Cardiac muscle cell (in vitro differentiated cells and primary cell): ENCODE results near the gene SUSD1. TPM values are rescaled to one million over a fixed set of nuclear protein-coding genes. Genes with fewer than 3 reads are reported as not detected.

Experiments
- DNase-seq, 2 donors: peaks; one replicate each; pipeline versions ENCODE4 v3.0.0 to v3.0.0-alpha.2; 2010 to 2017; ENCODE audit warnings: low read depth in 1 of 2, low spot score in 1 of 2
- H3K27ac ChIP-seq: fragments of 200-600 bp; sonication (generic); 2 replicates; pipeline ENCODE4 v1.5.1; 2016
- H3K27me3 ChIP-seq: fragments of 200-600 bp; sonication (generic); 2 replicates; pipeline ENCODE4 v1.6.0; 2016; ENCODE audit warnings: control low read depth
- H3K36me3 ChIP-seq: fragments of 200-600 bp; sonication (generic); 2 replicates; pipeline ENCODE4 v1.5.1; 2016; ENCODE audit warnings: control low read depth
- H3K4me1 ChIP-seq: fragments of 200-600 bp; sonication (generic); 2 replicates; pipeline ENCODE4 v1.8.1; 2017; ENCODE audit warnings: low read depth, mild to moderate bottlenecking, mixed run types
- H3K4me3 ChIP-seq: fragments of 200-600 bp; sonication (generic); 2 replicates; pipeline ENCODE4 v1.5.1; 2016; ENCODE audit warnings: mild to moderate bottlenecking
- H3K9me3 ChIP-seq: fragments of 200-600 bp; sonication (generic); 2 replicates; pipeline ENCODE4 v1.5.1; 2017; ENCODE audit warnings: low read depth, mild to moderate bottlenecking, control low read depth
- polyA plus RNA-seq: library from polyadenylated mRNA; unstranded; fragments of >200 nt; fragmentation: Nextera tagmentation; extraction: Ambion mirVana; gene quantifications from 2 replicates; pipeline ENCODE4 v1.2.1, GENCODE V29; 2016
- total RNA-seq: library from RNA; depleted of rRNA; stranded (reverse); fragments of >200 nt; gene quantifications from 2 replicates; pipeline ENCODE4 v1.2.3, GENCODE V29; 2016
- TF ChIP-seq, protein P1 (sequence below): IDR thresholded peaks from 2 replicates; pipeline ENCODE4 v1.5.1; 2012; ENCODE audit warnings: low read depth, mild to moderate bottlenecking, low read length

Gene SUSD1
- total and polyA plus RNA-seq, 2 experiments from 2014 or later: 9.7 to 15.2 TPM

DNA sequence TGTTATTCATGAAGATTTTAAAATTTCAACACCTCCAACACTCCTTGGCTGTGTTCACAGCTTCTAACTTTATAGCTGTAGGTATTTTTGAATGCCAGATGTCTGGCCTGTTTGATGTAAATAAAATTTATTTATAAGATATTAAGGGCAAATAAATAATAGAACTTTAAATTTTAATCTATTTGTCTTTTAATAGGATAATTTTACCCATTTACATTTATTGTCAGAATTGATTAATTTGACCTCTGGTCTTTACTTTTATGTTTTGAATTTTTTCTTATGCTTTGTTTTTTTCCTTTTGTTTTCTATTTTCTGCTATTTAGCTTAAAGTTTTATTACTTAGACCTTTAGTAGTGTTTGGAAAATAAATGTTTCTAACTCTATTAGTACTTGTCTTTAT lies 183.9 kb downstream of the SUSD1 start:
- Histone ChIP-seq H3K27me3 (no peaks in the 10 kb centered on the region), H3K9me3 (no peaks in the 10 kb centered on the region)
- TF ChIP-seq, protein P1, sequence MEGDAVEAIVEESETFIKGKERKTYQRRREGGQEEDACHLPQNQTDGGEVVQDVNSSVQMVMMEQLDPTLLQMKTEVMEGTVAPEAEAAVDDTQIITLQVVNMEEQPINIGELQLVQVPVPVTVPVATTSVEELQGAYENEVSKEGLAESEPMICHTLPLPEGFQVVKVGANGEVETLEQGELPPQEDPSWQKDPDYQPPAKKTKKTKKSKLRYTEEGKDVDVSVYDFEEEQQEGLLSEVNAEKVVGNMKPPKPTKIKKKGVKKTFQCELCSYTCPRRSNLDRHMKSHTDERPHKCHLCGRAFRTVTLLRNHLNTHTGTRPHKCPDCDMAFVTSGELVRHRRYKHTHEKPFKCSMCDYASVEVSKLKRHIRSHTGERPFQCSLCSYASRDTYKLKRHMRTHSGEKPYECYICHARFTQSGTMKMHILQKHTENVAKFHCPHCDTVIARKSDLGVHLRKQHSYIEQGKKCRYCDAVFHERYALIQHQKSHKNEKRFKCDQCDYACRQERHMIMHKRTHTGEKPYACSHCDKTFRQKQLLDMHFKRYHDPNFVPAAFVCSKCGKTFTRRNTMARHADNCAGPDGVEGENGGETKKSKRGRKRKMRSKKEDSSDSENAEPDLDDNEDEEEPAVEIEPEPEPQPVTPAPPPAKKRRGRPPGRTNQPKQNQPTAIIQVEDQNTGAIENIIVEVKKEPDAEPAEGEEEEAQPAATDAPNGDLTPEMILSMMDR: no peak

More for the DNA sequence above, 183.9 kb downstream of the SUSD1 start:
- H3K27ac ChIP-seq: no peak overlapping the region
- no peak overlapping the region for H3K4me3 ChIP-seq
- no peak for DNase-seq
- H3K4me1 ChIP-seq: no peaks in the 10 kb centered on the region
- H3K36me3 ChIP-seq: no peaks in the 10 kb centered on the region

Other genes starting within 250 kb of the SUSD1 start
- gene PTBP3, start 158.3 kb upstream of the SUSD1 start, total RNA-seq: 9.9 and 15.5 TPM in 2 replicates
- gene PTBP3, start 158.3 kb upstream of the SUSD1 start, polyA plus RNA-seq: 6.2 and 13.3 TPM in 2 replicates
- gene HSDL2, start 204.8 kb upstream of the SUSD1 start, total RNA-seq: 35.4 and 46.4 TPM in 2 replicates
- 43.8 and 58.1 TPM in 2 replicates for gene HSDL2, start 204.8 kb upstream of the SUSD1 start, polyA plus RNA-seq